Cardiac muscle cell (in vitro differentiated cells and primary cell): ENCODE data around the gene SUSD2. TPM values are rescaled to one million over a fixed set of nuclear protein-coding genes. Genes with fewer than 3 reads are reported as not detected.

Experiments used
- DNase-seq, 2 donors: peaks; one replicate each; pipeline versions ENCODE4 v3.0.0 to v3.0.0-alpha.2; 2010 to 2017; ENCODE audit warnings: low read depth in 1 of 2, low spot score in 1 of 2
- H3K27ac ChIP-seq: fragments of 200-600 bp; sonication (generic); 2 replicates; pipeline ENCODE4 v1.5.1; 2016
- H3K27me3 ChIP-seq: fragments of 200-600 bp; sonication (generic); 2 replicates; pipeline ENCODE4 v1.6.0; 2016; ENCODE audit warnings: control low read depth
- H3K36me3 ChIP-seq: fragments of 200-600 bp; sonication (generic); 2 replicates; pipeline ENCODE4 v1.5.1; 2016; ENCODE audit warnings: control low read depth
- H3K4me1 ChIP-seq: fragments of 200-600 bp; sonication (generic); 2 replicates; pipeline ENCODE4 v1.8.1; 2017; ENCODE audit warnings: low read depth, mild to moderate bottlenecking, mixed run types
- H3K4me3 ChIP-seq: fragments of 200-600 bp; sonication (generic); 2 replicates; pipeline ENCODE4 v1.5.1; 2016; ENCODE audit warnings: mild to moderate bottlenecking
- H3K9me3 ChIP-seq: fragments of 200-600 bp; sonication (generic); 2 replicates; pipeline ENCODE4 v1.5.1; 2017; ENCODE audit warnings: low read depth, mild to moderate bottlenecking, control low read depth
- polyA plus RNA-seq: library from polyadenylated mRNA; unstranded; fragments of >200 nt; fragmentation: Nextera tagmentation; extraction: Ambion mirVana; gene quantifications from 2 replicates; pipeline ENCODE4 v1.2.1, GENCODE V29; 2016
- total RNA-seq: library from RNA; depleted of rRNA; stranded (reverse); fragments of >200 nt; gene quantifications from 2 replicates; pipeline ENCODE4 v1.2.3, GENCODE V29; 2016
- TF ChIP-seq, protein P1 (sequence below): IDR thresholded peaks from 2 replicates; pipeline ENCODE4 v1.5.1; 2012; ENCODE audit warnings: low read depth, mild to moderate bottlenecking, low read length

SUSD2 gene
- total and polyA plus RNA-seq, 2 experiments from 2014 or later = 1.8 to 2.6 TPM

DNA sequence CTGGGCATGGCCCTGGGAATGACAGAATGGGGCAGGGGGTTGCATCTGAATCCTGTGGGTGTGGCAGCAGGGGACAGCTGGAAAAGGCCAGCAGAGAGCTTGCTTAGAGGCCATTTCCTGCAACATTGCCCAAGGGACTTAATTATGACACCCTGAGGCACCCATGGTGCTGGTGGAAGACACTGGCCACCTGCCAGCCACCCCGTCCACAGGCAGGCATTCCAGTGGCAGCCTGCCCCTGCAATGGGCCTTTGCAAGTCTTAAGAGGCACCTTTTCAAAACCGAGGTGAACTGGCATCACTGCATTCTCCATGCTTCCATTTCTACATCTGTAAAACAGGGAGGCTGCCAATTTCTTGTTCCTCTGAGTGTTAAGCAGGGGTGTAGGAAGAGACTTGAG lies 21.6 kb upstream of the SUSD2 start:
- Histone ChIP-seq H3K9me3 (no peaks in the 10 kb centered on the region), H3K36me3 (no peaks in the 10 kb centered on the region), H3K4me3 (no peak overlapping the region), H3K27ac (no peak overlapping the region), H3K4me1 (peaks cover 20% of the 10 kb centered on the region), H3K27me3 (no peaks in the 10 kb centered on the region)
- no peak for DNase-seq
- TF ChIP-seq, protein P1, sequence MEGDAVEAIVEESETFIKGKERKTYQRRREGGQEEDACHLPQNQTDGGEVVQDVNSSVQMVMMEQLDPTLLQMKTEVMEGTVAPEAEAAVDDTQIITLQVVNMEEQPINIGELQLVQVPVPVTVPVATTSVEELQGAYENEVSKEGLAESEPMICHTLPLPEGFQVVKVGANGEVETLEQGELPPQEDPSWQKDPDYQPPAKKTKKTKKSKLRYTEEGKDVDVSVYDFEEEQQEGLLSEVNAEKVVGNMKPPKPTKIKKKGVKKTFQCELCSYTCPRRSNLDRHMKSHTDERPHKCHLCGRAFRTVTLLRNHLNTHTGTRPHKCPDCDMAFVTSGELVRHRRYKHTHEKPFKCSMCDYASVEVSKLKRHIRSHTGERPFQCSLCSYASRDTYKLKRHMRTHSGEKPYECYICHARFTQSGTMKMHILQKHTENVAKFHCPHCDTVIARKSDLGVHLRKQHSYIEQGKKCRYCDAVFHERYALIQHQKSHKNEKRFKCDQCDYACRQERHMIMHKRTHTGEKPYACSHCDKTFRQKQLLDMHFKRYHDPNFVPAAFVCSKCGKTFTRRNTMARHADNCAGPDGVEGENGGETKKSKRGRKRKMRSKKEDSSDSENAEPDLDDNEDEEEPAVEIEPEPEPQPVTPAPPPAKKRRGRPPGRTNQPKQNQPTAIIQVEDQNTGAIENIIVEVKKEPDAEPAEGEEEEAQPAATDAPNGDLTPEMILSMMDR = no peak

DNA sequence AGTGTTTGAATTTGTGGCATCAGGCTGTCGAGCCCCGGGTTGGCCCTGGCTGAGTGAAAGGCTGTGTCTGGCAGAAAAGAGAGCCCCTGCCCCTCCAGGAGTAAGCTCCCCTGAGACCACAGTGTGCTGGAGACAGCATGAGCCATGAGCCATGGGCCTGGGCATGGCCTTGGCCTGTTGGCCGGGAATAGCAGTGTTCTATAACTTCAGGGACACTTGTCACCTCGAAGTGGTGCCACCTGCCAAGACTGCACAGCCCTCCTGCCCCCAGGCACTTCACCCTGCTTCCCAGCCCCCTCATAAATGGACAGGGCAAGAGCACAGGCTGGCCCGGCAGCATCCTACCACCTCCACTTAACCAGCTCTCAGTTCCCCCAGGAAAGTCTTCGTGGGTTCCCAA lies 20.7 kb upstream of the SUSD2 start:
- Histone ChIP-seq H3K36me3 (no peaks in the 10 kb centered on the region), H3K9me3 (no peaks in the 10 kb centered on the region), H3K4me1 (peaks cover 11% of the 10 kb centered on the region)

DNA sequence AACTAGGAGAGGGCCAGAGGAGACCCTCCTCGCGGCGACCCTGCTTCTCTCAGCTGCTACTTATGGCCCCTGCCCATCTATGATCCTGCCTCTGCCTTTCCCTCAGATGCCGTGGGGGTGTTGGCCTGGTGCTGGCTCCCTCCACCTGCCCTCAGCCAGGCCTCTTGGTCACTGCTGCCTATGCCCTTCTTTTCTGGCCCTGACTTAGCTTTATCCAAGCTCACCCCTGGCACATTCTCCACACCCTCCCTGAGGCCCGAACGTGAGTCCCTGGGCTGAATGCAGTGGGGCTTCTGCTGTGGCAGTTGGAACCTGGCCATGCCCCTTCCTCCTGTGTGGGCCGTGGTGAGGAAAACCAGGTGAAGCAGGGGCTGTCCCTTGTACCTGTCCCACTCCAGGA lies 19.8 kb upstream of the SUSD2 start:
- Histone ChIP-seq H3K4me1 (peaks cover 10% of the 10 kb centered on the region), H3K4me3 (no peak overlapping the region), H3K9me3 (no peaks in the 10 kb centered on the region), H3K27me3 (no peaks in the 10 kb centered on the region), H3K27ac (no peak overlapping the region), H3K36me3 (peaks cover 3% of the 10 kb centered on the region)
- TF ChIP-seq, protein P1 = no peak
- no peak for DNase-seq

More for the DNA sequence above, 20.7 kb upstream of the SUSD2 start:
- Histone ChIP-seq H3K27me3 (no peaks in the 10 kb centered on the region), H3K4me3 (no peak overlapping the region), H3K27ac (no peak overlapping the region)
- TF ChIP-seq, protein P1 = no peak
- DNase-seq = no peak

DNA sequence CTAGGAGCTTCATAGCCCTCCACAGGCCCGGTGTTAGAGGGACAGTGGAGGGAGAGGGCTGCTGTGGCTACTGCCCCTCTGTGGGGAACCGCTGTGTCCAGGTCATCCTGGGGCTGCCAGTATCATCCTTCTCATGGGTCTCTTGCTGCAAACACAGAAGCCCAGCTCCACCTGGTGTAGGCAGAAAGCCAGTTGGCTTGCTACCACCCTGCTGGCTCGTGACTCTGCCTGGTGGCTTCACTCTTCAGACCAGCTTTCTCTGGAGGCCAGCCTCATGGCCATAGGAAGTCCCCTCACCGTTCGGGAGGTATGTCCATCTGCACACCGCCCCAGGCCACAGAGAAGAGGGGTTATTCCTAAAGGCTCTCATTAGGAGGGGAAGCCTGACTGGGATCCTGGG lies 19.4 kb upstream of the SUSD2 start:
- no peaks in the 10 kb centered on the region for H3K9me3 ChIP-seq
- no peak for DNase-seq
- peaks cover 10% of the 10 kb centered on the region for H3K4me1 ChIP-seq
- no peak overlapping the region for H3K27ac ChIP-seq
- TF ChIP-seq, protein P1 = no peak
- H3K27me3 ChIP-seq = no peaks in the 10 kb centered on the region
- no peak overlapping the region for H3K4me3 ChIP-seq
- peaks cover 7% of the 10 kb centered on the region for H3K36me3 ChIP-seq

DNA sequence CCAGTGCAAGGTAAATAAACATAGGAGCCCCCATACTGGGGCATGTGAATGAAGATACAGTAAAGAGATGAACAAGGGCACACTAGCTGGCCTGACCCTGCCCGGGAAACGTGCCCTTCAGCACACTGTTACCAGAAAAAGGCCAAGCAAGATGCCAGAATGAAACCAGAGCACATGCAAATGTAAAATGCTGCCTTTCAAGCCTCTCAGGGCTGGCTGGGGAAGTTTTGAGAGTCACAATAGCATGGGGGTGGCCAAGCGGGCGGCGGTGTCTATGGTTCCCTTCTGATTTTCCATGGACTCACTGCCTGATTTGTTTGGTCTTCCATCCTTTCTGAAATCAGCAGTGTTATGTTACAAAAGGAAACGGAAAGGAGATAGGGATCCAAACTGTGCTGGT lies 18.9 kb upstream of the SUSD2 start:
- Histone ChIP-seq H3K4me1 (peaks cover 6% of the 10 kb centered on the region), H3K27me3 (no peaks in the 10 kb centered on the region), H3K27ac (no peak overlapping the region), H3K9me3 (no peaks in the 10 kb centered on the region), H3K4me3 (no peak overlapping the region), H3K36me3 (peaks cover 12% of the 10 kb centered on the region)
- DNase-seq = no peak
- TF ChIP-seq, protein P1 = no peak

DNA sequence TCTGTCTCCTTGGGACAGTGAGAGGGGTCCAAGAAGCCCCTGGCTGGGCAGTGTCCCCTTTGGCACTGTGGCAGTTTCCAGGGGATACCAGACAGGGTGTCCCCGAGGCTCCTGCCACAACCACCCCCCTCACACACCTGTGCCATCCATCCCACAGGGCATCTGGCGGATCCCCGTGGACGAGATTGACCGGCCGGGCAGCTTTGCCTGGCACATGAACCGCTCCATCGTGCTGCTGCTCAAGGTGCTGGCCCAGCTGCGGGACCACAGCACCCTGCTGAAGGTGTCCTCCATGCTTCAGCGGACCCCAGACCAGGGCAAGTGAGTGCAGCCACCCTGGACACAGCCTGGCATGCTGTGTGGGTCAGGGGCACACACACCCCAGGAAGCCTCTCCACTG lies 17.0 kb upstream of the SUSD2 start:
- DNase-seq = no peak
- TF ChIP-seq, protein P1 = no peak
- no peak overlapping the region for H3K27ac ChIP-seq
- no peak overlapping the region for H3K4me3 ChIP-seq
- peaks cover 18% of the 10 kb centered on the region for H3K36me3 ChIP-seq
- H3K27me3 ChIP-seq = no peaks in the 10 kb centered on the region
- no peaks in the 10 kb centered on the region for H3K9me3 ChIP-seq
- no peaks in the 10 kb centered on the region for H3K4me1 ChIP-seq
